GM13977 (cell line): ENCODE measurements around the gene CDC20.

Experiments
- DNase-seq: peaks from one replicate; pipeline ENCODE4 v3.0.0; 2012; ENCODE audit warnings: low spot score
- CTCF ChIP-seq: IDR thresholded peaks from 2 replicates; pipeline ENCODE4 v1.5.1; 2012; ENCODE audit warnings: mild to moderate bottlenecking, control low read depth; ENCODE audit not compliant: insufficient read depth; ENCODE audit errors: extremely low read depth, missing control alignments
- in situ Hi-C: fragments of 300-500 bp; cut with MboI; formaldehyde crosslinking; loops from one replicate; pipeline ENCODE4 v1.12.0; 2022; ENCODE audit warnings: low sequenced_read_pairs, low pct_unique_long_range_greater_than_20kb, mixed read lengths, inconsistent platforms; ENCODE audit not compliant: unreplicated experiment

Gene CDC20

GRCh38 chr1:43329995-43330751, 28.6 kb upstream of the CDC20 start:
- TF ChIP-seq CTCF: no peak
- in situ Hi-C loops: no loop called here
- DNase-seq: peak; percentile 61

GRCh38 chr1:43331688-43332087, 27.1 kb upstream of the CDC20 start:
- no peak for TF ChIP-seq CTCF
- in situ Hi-C loops: no loop called here
- DNase-seq: no peak

- in situ Hi-C loops: no loop called here
- TF ChIP-seq CTCF: no peak
- DNase-seq: no peak
Measured at GRCh38 chr1:43334453-43335205, 24.2 kb upstream of the CDC20 start.

GRCh38 chr1:43337588-43337987, 21.2 kb upstream of the CDC20 start, which contains the start of gene MPL:
MPL (plus strand) TSS chr1:43337818; CDS start chr1:43337849, 31 bp downstream.
- in situ Hi-C loops: no loop called here
- no peak for DNase-seq
- no peak for TF ChIP-seq CTCF

GRCh38 chr1:43338001-43338400, 20.8 kb upstream of the CDC20 start:
- TF ChIP-seq CTCF: no peak
- DNase-seq: no peak
- in situ Hi-C loops: no loop called here

GRCh38 chr1:43339584-43340232, 19.1 kb upstream of the CDC20 start:
- DNase-seq: no peak
- TF ChIP-seq CTCF: no peak
- in situ Hi-C loops: no loop called here
